H1 (cell line): ENCODE results near the gene NCEH1. TPM values are rescaled to one million over a fixed set of nuclear protein-coding genes. Genes with fewer than 3 reads are reported as not detected.

Experiments
- CTCF ChIA-PET: fragments of 300-600 bp; sonication (Branson Sonifier 250); formaldehyde crosslinking; loops from one replicate; lab custom pipeline; 2021; ENCODE audit not compliant: partially characterized antibody; lab: Charles Lee
- POLR2A ChIA-PET: fragments of 300-600 bp; sonication (Branson Sonifier 250); formaldehyde crosslinking; loops from one replicate; lab custom pipeline; 2021; ENCODE audit warnings: inconsistent platforms; ENCODE audit not compliant: partially characterized antibody; lab: Charles Lee
- DNase-seq, 2 experiments: peaks; one replicate each; pipeline versions ENCODE4 v3.0.0 to v3.0.0-alpha.2; 2010 to 2022; ENCODE audit warnings: low spot score in 2 of 2, low read depth in 1 of 2, mixed read lengths in 1 of 2
- FAIRE-seq: peaks from 2 replicates; lab custom pipeline; 2011; peaks lifted over from hg19 to GRCh38; lab: Jason Lieb, UNC
- H2AFZ ChIP-seq: 2 replicates; pipeline ENCODE4 v1.8.1; 2012; ENCODE audit warnings: low read length, inconsistent platforms
- H2AK5ac ChIP-seq: 2 replicates; pipeline ENCODE4 v1.6.1; 2013; ENCODE audit warnings: low read depth, low read length
- H2BK120ac ChIP-seq: replicated peaks from 2 replicates; pipeline ENCODE3; 2013; ENCODE audit warnings: low read depth, low read length, inconsistent platforms
- H2BK12ac ChIP-seq: 2 replicates; pipeline ENCODE4 v1.6.1; 2013; ENCODE audit warnings: low read depth, low read length
- H2BK15ac ChIP-seq: 2 replicates; pipeline ENCODE4 v1.6.1; 2013; ENCODE audit warnings: low read length
- H2BK20ac ChIP-seq: 2 replicates; pipeline ENCODE4 v1.6.1; 2013; ENCODE audit warnings: low read length
- H2BK5ac ChIP-seq: 2 replicates; pipeline ENCODE4 v1.6.1; 2013; ENCODE audit warnings: low read depth, low read length
- H3K14ac ChIP-seq: 2 replicates; pipeline ENCODE4 v1.6.1; 2013; ENCODE audit warnings: inconsistent platforms; ENCODE audit not compliant: insufficient read length
- H3K18ac ChIP-seq: 2 replicates; pipeline ENCODE4 v1.6.1; 2013; ENCODE audit warnings: low read length; ENCODE audit errors: extremely low read depth
- H3K23ac ChIP-seq: 2 replicates; pipeline ENCODE4 v1.6.1; 2013; ENCODE audit warnings: inconsistent platforms; ENCODE audit not compliant: insufficient read length
- H3K23me2 ChIP-seq: 2 replicates; pipeline ENCODE4 v1.6.1; 2013; ENCODE audit warnings: low read depth, low read length
- H3K27ac ChIP-seq: 2 replicates; pipeline ENCODE4 v1.6.1; 2011; ENCODE audit warnings: low read depth, low read length, inconsistent platforms
- H3K27me3 ChIP-seq, 4 experiments: replicated peaks in 1 of 4; 1 replicate in 1 of 4; 2 replicates in 3 of 4; pipeline versions ENCODE4 v1.6.1 to v1.8.1; 2011 to 2013; ENCODE audit warnings: low read length in 3 of 4, mild to moderate bottlenecking in 3 of 4, inconsistent platforms in 2 of 4, mixed read lengths in 2 of 4, moderate library complexity in 1 of 4; ENCODE audit not compliant: control insufficient read depth in 3 of 4, insufficient read depth in 3 of 4; ENCODE audit errors: extremely low read depth in 1 of 4
- H3K36me3 ChIP-seq, 4 experiments: 2 replicates each; pipeline versions ENCODE4 v1.6.1 to v1.8.1; 2011 to 2013; ENCODE audit warnings: mild to moderate bottlenecking in 4 of 4, low read length in 3 of 4, moderate library complexity in 2 of 4, control low read depth in 1 of 4, inconsistent platforms in 1 of 4; ENCODE audit not compliant: insufficient read depth in 4 of 4, control insufficient read depth in 2 of 4
- H3K4ac ChIP-seq: replicated peaks from 2 replicates; pipeline ENCODE3; 2013; ENCODE audit warnings: low read length, low read depth, mixed read lengths, inconsistent platforms; ENCODE audit not compliant: insufficient read length
- H3K4me1 ChIP-seq, 4 experiments: replicated peaks in 1 of 4; 1 replicate in 1 of 4; 2 replicates in 3 of 4; pipeline versions ENCODE4 v1.6.1 to v1.8.1; 2011 to 2013; ENCODE audit warnings: low read length in 3 of 4, inconsistent platforms in 2 of 4, mixed read lengths in 1 of 4; ENCODE audit not compliant: insufficient read depth in 4 of 4, control insufficient read depth in 3 of 4
- H3K4me2 ChIP-seq, 2 experiments: 2 replicates each; pipeline versions ENCODE4 v1.6.1 to v1.8.1; 2011 to 2013; ENCODE audit warnings: low read depth in 2 of 2, low read length in 2 of 2, control low read depth in 1 of 2, inconsistent platforms in 1 of 2, mild to moderate bottlenecking in 1 of 2; ENCODE audit not compliant: insufficient read depth in 1 of 2
- H3K4me3 ChIP-seq, 4 experiments: fragments of 200-600, 300-600 bp in 1 of 4; sonication (generic), shearing (Covaris generic), sonication (Bioruptor Twin) in 1 of 4; 2 replicates each; pipeline versions ENCODE4 v1.5.1 to v1.8.1; 2011 to 2016; ENCODE audit warnings: low read length in 4 of 4, low read depth in 3 of 4, control low read depth in 2 of 4, inconsistent platforms in 2 of 4, mild to moderate bottlenecking in 2 of 4, mixed read lengths in 1 of 4, moderate library complexity in 1 of 4; ENCODE audit not compliant: insufficient read depth in 2 of 4; ENCODE audit errors: extremely low read depth in 1 of 4
- H3K56ac ChIP-seq: replicated peaks from 2 replicates; pipeline ENCODE3; 2013; ENCODE audit warnings: low read depth, mild to moderate bottlenecking, mixed read lengths, low read length, inconsistent platforms; ENCODE audit not compliant: insufficient read length
- H3K79me1 ChIP-seq: 2 replicates; pipeline ENCODE4 v1.6.1; 2013; ENCODE audit warnings: low read depth, low read length, control low read depth
- H3K79me2 ChIP-seq, 2 experiments: 2 replicates each; pipeline versions ENCODE4 v1.6.1 to v1.8.1; 2012 to 2013; ENCODE audit warnings: low read length in 2 of 2, mild to moderate bottlenecking in 2 of 2, inconsistent platforms in 1 of 2; ENCODE audit not compliant: insufficient read depth in 2 of 2, control insufficient read depth in 1 of 2
- H3K9ac ChIP-seq, 4 experiments: replicated peaks in 1 of 4; 1 replicate in 1 of 4; 2 replicates in 3 of 4; pipeline versions ENCODE4 v1.6.1 to v1.8.1; 2011 to 2013; ENCODE audit warnings: low read depth in 3 of 4, low read length in 3 of 4, control low read depth in 2 of 4, mild to moderate bottlenecking in 2 of 4, moderate library complexity in 2 of 4, inconsistent platforms in 1 of 4; ENCODE audit errors: extremely low read depth in 1 of 4
- H3K9me3 ChIP-seq, 2 experiments: 2 replicates each; pipeline versions ENCODE4 v1.6.1 to v1.8.1; 2012 to 2013; ENCODE audit warnings: mild to moderate bottlenecking in 2 of 2, moderate library complexity in 2 of 2, control low read depth in 1 of 2, inconsistent platforms in 1 of 2, low read depth in 1 of 2, low read length in 1 of 2, mixed read lengths in 1 of 2; ENCODE audit not compliant: insufficient read depth in 2 of 2
- H4K20me1 ChIP-seq, 2 experiments: replicated peaks in 1 of 2; 2 replicates each; pipeline versions ENCODE3 to v1.8.1; 2011 to 2013; ENCODE audit warnings: inconsistent platforms in 2 of 2, low read length in 2 of 2, mild to moderate bottlenecking in 1 of 2; ENCODE audit not compliant: insufficient read depth in 2 of 2, control insufficient read depth in 1 of 2
- H4K5ac ChIP-seq: 2 replicates; pipeline ENCODE4 v1.6.1; 2013; ENCODE audit warnings: low read length, low read depth, mixed read lengths, inconsistent platforms; ENCODE audit not compliant: insufficient read length
- H4K8ac ChIP-seq: 2 replicates; pipeline ENCODE4 v1.8.0; 2013; ENCODE audit warnings: mild to moderate bottlenecking, moderate library complexity, low read length, inconsistent platforms; ENCODE audit not compliant: insufficient read depth; ENCODE audit errors: extremely low read depth
- H4K91ac ChIP-seq: replicated peaks from 2 replicates; pipeline ENCODE3; 2013; ENCODE audit warnings: low read length, mixed read lengths, inconsistent platforms; ENCODE audit not compliant: insufficient read length
- BRCA1 ChIP-seq: IDR thresholded peaks from 2 replicates; pipeline ENCODE4 v1.6.1; 2012; ENCODE audit warnings: low read depth, low read length, improper control_type of control experiment
- CBX8 ChIP-seq: fragments of 300-800, 300-1000 bp; sonication (generic); IDR thresholded peaks from 2 replicates; pipeline ENCODE4 v1.7.1; 2016; ENCODE audit warnings: low read depth, low read length, borderline replicate concordance
- CHD2 ChIP-seq: IDR thresholded peaks from 2 replicates; pipeline ENCODE4 v1.6.1; 2012; ENCODE audit warnings: low read length, improper control_type of control experiment
- EGR1 ChIP-seq: IDR thresholded peaks from 2 replicates; pipeline ENCODE4 v1.6.1; 2011; ENCODE audit warnings: low read depth, low read length, borderline replicate concordance
- RNF2 ChIP-seq: fragments of 200-900, 300-1000 bp; sonication (generic); IDR thresholded peaks from 2 replicates; pipeline ENCODE4 v1.7.1; 2016; ENCODE audit warnings: borderline replicate concordance, low read depth, mild to moderate bottlenecking, antibody characterized with exemption, low read length; ENCODE audit not compliant: poor library complexity, severe bottlenecking; ENCODE audit errors: missing control alignments
- TCF12 ChIP-seq: IDR thresholded peaks from 2 replicates; pipeline ENCODE4 v1.6.1; 2011; ENCODE audit warnings: low read depth, mild to moderate bottlenecking, low read length
- polyA plus RNA-seq, 7 experiments: library from polyadenylated mRNA; depleted of rRNA in 3 of 7; stranded (reverse) in 5 of 7; unstranded in 2 of 7; fragments of >200 nt in 5 of 7; fragments of 200-250 nt in 2 of 7; gene quantifications; 1 replicate in 5 of 7; 2 replicates in 1 of 7; 4 replicates in 1 of 7; pipeline versions ENCODE4 v1.2.1 to v1.2.3, GENCODE V29; 2011 to 2013; ENCODE audit warnings: missing spikeins in 2 of 7, mixed read lengths in 2 of 7
- total RNA-seq: library from RNA; stranded (reverse); fragmentation: NEBNext Ultra II Directional; extraction: Animal tissue kit (Norgen Biotek cat#: 25700); gene quantifications from 2 replicates; pipeline ENCODE4 v1.2.1, GENCODE V29; 2021

Gene NCEH1
- total and polyA plus RNA-seq, 2 of the 8 experiments (the other 6 are each of a cell fraction or from before 2014, with no cell fraction given) = 2.2 to 6.4 TPM

GRCh38 chr3:172586436-172586835 is 124.4 kb downstream of the NCEH1 start:
- Histone ChIP-seq H3K79me1 (no peaks in the 10 kb centered on the region), H3K14ac (no peak overlapping the region), H3K9me3 (no peaks in the 10 kb centered on the region), H4K8ac (no peak overlapping the region), H3K9ac (no peak overlapping the region), H3K23ac (no peak overlapping the region), H3K18ac (no peak overlapping the region), H2BK120ac (no peak overlapping the region), H3K79me2 (no peaks in the 10 kb centered on the region), H2AFZ (no peak overlapping the region), H2BK15ac (no peak overlapping the region), H3K4ac (no peak overlapping the region), H4K91ac (no peak overlapping the region), H3K4me1 (no peaks in the 10 kb centered on the region), H3K27me3 (no peaks in the 10 kb centered on the region), H3K56ac (no peak overlapping the region), H3K4me2 (no peak overlapping the region), H2BK20ac (no peak overlapping the region), H3K27ac (no peak overlapping the region), H2AK5ac (no peak overlapping the region), H4K20me1 (no peaks in the 10 kb centered on the region), H4K5ac (no peak overlapping the region), H3K23me2 (no peaks in the 10 kb centered on the region), H3K4me3 (no peak overlapping the region), H2BK5ac (no peak overlapping the region), H3K36me3 (no peaks in the 10 kb centered on the region), H2BK12ac (no peak overlapping the region)
- CTCF ChIA-PET = interaction anchor here (1.2 kb wide), 2 partner anchors 9 to 87 kb away, joined by 4 to 5 read pairs; no protein-coding TSS in a partner anchor
- DNase-seq = no peak
- POLR2A ChIA-PET = no interaction called here
- FAIRE-seq = no peak
- no peak for TF ChIP-seq EGR1
- TF ChIP-seq RNF2 = no peak
- TF ChIP-seq CBX8 = no peak
- no peak for TF ChIP-seq TCF12
- no peak for TF ChIP-seq BRCA1
- no peak for TF ChIP-seq CHD2
